GM23338 (cell line): Measurements from ENCODE around the gene ACTR5. TPM values are rescaled to one million over a fixed set of nuclear protein-coding genes. Genes with fewer than 3 reads are reported as not detected.

Source experiments
- ATAC-seq: fragments of 200-7000 bp; cut with Tn5 transposase; 3 replicates; pipeline ENCODE4 v1.9.1; 2020
- DNase-seq: peaks from one replicate; pipeline ENCODE4 v3.0.0-alpha.2; 2015; ENCODE audit warnings: low spot score
- H2AFZ ChIP-seq: fragments of 200-600 bp; sonication (generic); 2 replicates; pipeline ENCODE4 v1.8.0; 2016; ENCODE audit warnings: antibody characterized with exemption, mild to moderate bottlenecking, moderate library complexity
- H3F3A ChIP-seq: fragments of 200-600 bp; sonication (generic); replicated peaks from 2 replicates; pipeline ENCODE4 v1.8.0; 2017; ENCODE audit warnings: antibody characterized with exemption, mixed run types, low read depth
- H3K27ac ChIP-seq: fragments of 200-600 bp; sonication (generic); 2 replicates; pipeline ENCODE4 v1.6.1; 2016; ENCODE audit warnings: low read depth
- H3K27me3 ChIP-seq: fragments of 200-600 bp; sonication (generic); 2 replicates; pipeline ENCODE4 v1.8.0; 2016; ENCODE audit warnings: mild to moderate bottlenecking, mixed run types, moderate library complexity; ENCODE audit not compliant: insufficient read depth
- H3K36me3 ChIP-seq: fragments of 200-600 bp; sonication (generic); 2 replicates; pipeline ENCODE4 v1.8.0; 2016; ENCODE audit warnings: mild to moderate bottlenecking; ENCODE audit not compliant: insufficient read depth
- H3K4me1 ChIP-seq: fragments of 200-600 bp; sonication (generic); 2 replicates; pipeline ENCODE4 v1.8.0; 2016; ENCODE audit warnings: mild to moderate bottlenecking, moderate library complexity; ENCODE audit not compliant: insufficient read depth
- H3K4me2 ChIP-seq: fragments of 200-600 bp; sonication (generic); 2 replicates; pipeline ENCODE4 v1.7.1; 2017; ENCODE audit warnings: mixed run types
- H3K4me3 ChIP-seq: fragments of 200-600 bp; sonication (generic); 2 replicates; pipeline ENCODE4 v1.6.1; 2016; ENCODE audit warnings: mixed run types
- H3K79me2 ChIP-seq: fragments of 200-600 bp; sonication (generic); replicated peaks from 2 replicates; pipeline ENCODE4 v1.8.0; 2017; ENCODE audit warnings: mild to moderate bottlenecking; ENCODE audit not compliant: insufficient read depth
- H3K9me2 ChIP-seq: fragments of 200-600 bp; sonication (generic); 2 replicates; pipeline ENCODE4 v1.8.0; 2017; ENCODE audit not compliant: insufficient read depth
- H4K20me1 ChIP-seq: fragments of 200-600 bp; sonication (generic); replicated peaks from 2 replicates; pipeline ENCODE4 v1.8.0; 2017; ENCODE audit warnings: mild to moderate bottlenecking; ENCODE audit not compliant: insufficient read depth
- H3K27ac Mint-ChIP-seq: 2 replicates; pipeline ENCODE4 v1.8.0; 2020; ENCODE audit warnings: inconsistent platforms, mild to moderate bottlenecking, moderate library complexity, mixed read lengths
- H3K27me3 Mint-ChIP-seq: 3 replicates; pipeline ENCODE4 v1.8.0; 2022; ENCODE audit warnings: low read depth, mild to moderate bottlenecking, moderate library complexity, mixed read lengths, inconsistent platforms; ENCODE audit not compliant: insufficient read depth, poor library complexity
- H3K36me3 Mint-ChIP-seq: 3 replicates; pipeline ENCODE4 v1.8.0; 2021; ENCODE audit warnings: low read depth, mild to moderate bottlenecking, inconsistent platforms, moderate library complexity, mixed read lengths
- H3K4me1 Mint-ChIP-seq: 3 replicates; pipeline ENCODE4 v1.8.0; 2020; ENCODE audit warnings: mild to moderate bottlenecking, inconsistent platforms, mixed read lengths
- H3K4me3 Mint-ChIP-seq: 3 replicates; pipeline ENCODE4 v1.8.0; 2021; ENCODE audit warnings: moderate library complexity, mild to moderate bottlenecking, inconsistent platforms, mixed read lengths
- H3K9me3 Mint-ChIP-seq: 3 replicates; pipeline ENCODE4 v1.8.0; 2020; ENCODE audit warnings: moderate library complexity, mild to moderate bottlenecking, inconsistent platforms, mixed read lengths
- ETS1 ChIP-seq: IDR thresholded peaks from 2 replicates; pipeline ENCODE4 v1.6.1; 2016; ENCODE audit warnings: antibody characterized with exemption
- EZH2phosphoT487 ChIP-seq: fragments of 200-600 bp; sonication (generic); IDR thresholded peaks from one replicate; pipeline ENCODE4 v1.8.1; 2018; ENCODE audit warnings: antibody characterized with exemption; ENCODE audit not compliant: unreplicated experiment
- JUNB ChIP-seq: IDR thresholded peaks from one replicate; pipeline ENCODE4 v1.6.1; 2016; ENCODE audit warnings: antibody characterized with exemption; ENCODE audit not compliant: unreplicated experiment
- NANOG ChIP-seq: IDR thresholded peaks from 2 replicates; pipeline ENCODE4 v1.6.1; 2016; ENCODE audit warnings: antibody characterized with exemption, borderline replicate concordance
- POLR2AphosphoS5 ChIP-seq: IDR thresholded peaks from 2 replicates; pipeline ENCODE4 v1.6.1; 2016; ENCODE audit warnings: antibody characterized with exemption, low read depth
- REST ChIP-seq: IDR thresholded peaks from one replicate; pipeline ENCODE4 v1.6.1; 2018; ENCODE audit warnings: antibody characterized with exemption; ENCODE audit not compliant: unreplicated experiment
- polyA plus RNA-seq: library from polyadenylated mRNA; unstranded; fragments of >200 nt; fragmentation: Nextera tagmentation; extraction: Ambion mirVana; gene quantifications from 2 replicates; pipeline ENCODE4 v1.2.1, GENCODE V29; 2016
- total RNA-seq: library from RNA; depleted of rRNA; stranded (reverse); fragments of >200 nt; shearing (Covaris generic); gene quantifications from 2 replicates; pipeline ENCODE4 v1.2.3, GENCODE V29; 2014
- TF ChIP-seq, protein P1 (sequence below), 2 experiments: fragments of 200-600 bp in 1 of 2; sonication (generic) in 1 of 2; conservative IDR thresholded peaks; 2 replicates each; pipeline versions ENCODE4 v1.5.1 to v1.6.1; 2016 to 2017; ENCODE audit warnings: antibody characterized with exemption in 2 of 2, low read depth in 2 of 2, mild to moderate bottlenecking in 2 of 2, moderate library complexity in 1 of 2

Gene ACTR5
- total and polyA plus RNA-seq, 2 experiments from 2014 or later: 8.4 to 21.8 TPM

DNA sequence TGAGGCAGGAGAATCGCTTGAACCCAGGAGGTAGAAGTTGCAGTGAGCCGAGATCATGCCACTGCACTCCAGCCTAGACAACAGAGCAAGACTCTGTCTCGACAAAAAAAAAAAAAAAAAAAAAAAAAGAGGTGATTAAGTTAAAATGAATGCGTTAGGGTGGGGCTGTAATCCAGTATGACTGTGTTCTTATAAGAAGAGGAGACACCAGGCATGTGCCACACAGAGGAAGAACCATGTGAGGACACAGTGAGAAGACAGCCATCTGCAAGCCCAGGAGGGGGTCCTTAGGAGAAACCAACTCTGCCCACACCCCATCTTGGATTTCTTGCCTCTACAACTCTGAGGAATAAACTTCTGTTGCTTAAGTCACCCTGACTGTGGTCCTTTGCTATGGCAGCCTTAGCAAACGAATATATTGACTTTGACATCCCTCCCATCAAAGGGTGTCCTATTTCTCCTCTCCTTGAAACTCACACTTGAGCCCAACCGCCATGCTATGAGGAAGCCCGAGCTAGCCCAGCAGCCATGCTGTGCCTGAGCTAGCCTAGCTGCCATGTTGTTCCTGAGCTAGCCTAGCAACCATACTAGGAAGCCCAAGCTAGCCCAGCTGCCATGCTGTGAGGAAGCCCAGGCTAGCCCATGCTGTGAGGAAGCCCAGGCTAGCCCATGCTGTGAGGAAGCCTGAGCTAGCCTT lies 41.4 kb downstream of the ACTR5 start:
- Histone ChIP-seq H3K4me1 (no peaks in the 10 kb centered on the region), H3K9me2 (no peaks in the 10 kb centered on the region), H3F3A (no peaks in the 10 kb centered on the region), H3K27ac (no peak overlapping the region), H3K4me3 (no peak overlapping the region), H3K27me3 (no peaks in the 10 kb centered on the region), H3K36me3 (no peaks in the 10 kb centered on the region), H2AFZ (no peak overlapping the region), H3K4me2 (no peak overlapping the region), H4K20me1 (no peaks in the 10 kb centered on the region), H3K79me2 (no peaks in the 10 kb centered on the region)
- Mint-ChIP-seq H3K4me3 (no peak overlapping the region), H3K4me1 (no peaks in the 10 kb centered on the region), H3K27ac (no peak overlapping the region), H3K9me3 (no peaks in the 10 kb centered on the region; the same call in 2 of the 3 replicates), H3K27me3 (peaks cover 2% of the 10 kb centered on the region), H3K36me3 (no peaks in the 10 kb centered on the region)
- no peak; the same call in 2 of the 3 replicates for ATAC-seq
- peak; percentile 23 for DNase-seq
- no peak for TF ChIP-seq NANOG
- TF ChIP-seq JUNB: no peak
- TF ChIP-seq EZH2phosphoT487: no peak
- TF ChIP-seq ETS1: no peak
- TF ChIP-seq POLR2AphosphoS5: no peak
- TF ChIP-seq REST: no peak

DNA sequence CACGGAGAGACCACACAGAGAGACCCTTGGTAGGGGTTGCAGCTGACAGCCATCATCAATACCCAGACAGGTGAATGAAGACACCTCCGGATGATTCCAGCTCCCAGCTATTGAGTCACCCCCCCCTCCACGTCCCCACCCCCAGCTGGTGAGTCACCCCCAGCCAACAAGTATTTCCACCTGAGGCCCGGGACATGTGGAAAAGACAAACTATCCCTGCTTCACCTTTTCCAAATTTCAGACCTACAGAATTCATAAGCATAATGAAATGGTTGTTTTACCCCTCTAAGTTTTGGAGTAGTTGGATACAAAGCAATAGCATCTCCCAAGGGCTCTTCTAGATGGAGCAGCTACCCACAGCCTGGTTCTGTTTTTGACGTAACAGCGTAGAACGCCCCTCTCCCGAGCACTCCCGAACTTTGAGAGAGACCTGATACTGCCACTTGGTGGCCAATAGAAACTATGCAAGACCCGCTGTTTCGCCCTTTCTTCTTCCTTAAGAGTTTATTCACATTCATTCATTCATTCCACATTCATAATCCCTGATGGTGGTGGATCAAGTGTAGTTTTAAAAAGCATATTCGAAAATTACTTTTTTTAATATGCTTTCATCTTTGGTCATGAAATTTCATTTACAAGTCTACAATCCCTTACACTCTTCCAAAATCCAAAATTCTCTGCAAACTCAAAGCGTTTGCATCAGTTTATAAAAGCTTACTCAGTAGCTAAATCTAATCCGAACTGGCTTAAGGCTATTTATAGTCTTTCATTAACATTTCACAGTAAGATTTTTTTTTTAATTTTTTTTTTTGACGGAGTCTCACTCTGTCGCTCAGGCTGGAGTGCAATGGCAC lies 42.2 kb downstream of the ACTR5 start:
- no peaks in the 10 kb centered on the region for H3K79me2 ChIP-seq
- H3K27ac ChIP-seq: no peak overlapping the region
- ATAC-seq (peak; percentile 96), DNase-seq (peak; percentile 92)
- H3K4me3 ChIP-seq: no peak overlapping the region
- TF ChIP-seq, protein P1, sequence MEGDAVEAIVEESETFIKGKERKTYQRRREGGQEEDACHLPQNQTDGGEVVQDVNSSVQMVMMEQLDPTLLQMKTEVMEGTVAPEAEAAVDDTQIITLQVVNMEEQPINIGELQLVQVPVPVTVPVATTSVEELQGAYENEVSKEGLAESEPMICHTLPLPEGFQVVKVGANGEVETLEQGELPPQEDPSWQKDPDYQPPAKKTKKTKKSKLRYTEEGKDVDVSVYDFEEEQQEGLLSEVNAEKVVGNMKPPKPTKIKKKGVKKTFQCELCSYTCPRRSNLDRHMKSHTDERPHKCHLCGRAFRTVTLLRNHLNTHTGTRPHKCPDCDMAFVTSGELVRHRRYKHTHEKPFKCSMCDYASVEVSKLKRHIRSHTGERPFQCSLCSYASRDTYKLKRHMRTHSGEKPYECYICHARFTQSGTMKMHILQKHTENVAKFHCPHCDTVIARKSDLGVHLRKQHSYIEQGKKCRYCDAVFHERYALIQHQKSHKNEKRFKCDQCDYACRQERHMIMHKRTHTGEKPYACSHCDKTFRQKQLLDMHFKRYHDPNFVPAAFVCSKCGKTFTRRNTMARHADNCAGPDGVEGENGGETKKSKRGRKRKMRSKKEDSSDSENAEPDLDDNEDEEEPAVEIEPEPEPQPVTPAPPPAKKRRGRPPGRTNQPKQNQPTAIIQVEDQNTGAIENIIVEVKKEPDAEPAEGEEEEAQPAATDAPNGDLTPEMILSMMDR (conservative IDR thresholded peaks at IDR 0.05; ENCODE audit: low read depth in 2 of 2): peak; percentile 70 to 85
- TF ChIP-seq EZH2phosphoT487: no peak
- H2AFZ ChIP-seq: no peak overlapping the region
- no peak overlapping the region for H3K4me3 Mint-ChIP-seq
- no peaks in the 10 kb centered on the region for H3K4me1 Mint-ChIP-seq
- H3K4me1 ChIP-seq: no peaks in the 10 kb centered on the region
- H3K27ac Mint-ChIP-seq: no peak overlapping the region
- H4K20me1 ChIP-seq: no peaks in the 10 kb centered on the region
- H3K9me2 ChIP-seq: no peaks in the 10 kb centered on the region
- no peaks in the 10 kb centered on the region for H3K36me3 ChIP-seq
- H3K36me3 Mint-ChIP-seq: no peaks in the 10 kb centered on the region
- H3F3A ChIP-seq: no peaks in the 10 kb centered on the region
- H3K27me3 Mint-ChIP-seq: peaks cover 2% of the 10 kb centered on the region
- H3K4me2 ChIP-seq: no peak overlapping the region
- H3K9me3 Mint-ChIP-seq: no peaks in the 10 kb centered on the region; the same call in 2 of the 3 replicates
- no peaks in the 10 kb centered on the region for H3K27me3 ChIP-seq
